Measurements from ENCODE around the gene RPS27. TPM values are rescaled to one million over a fixed set of nuclear protein-coding genes. Genes with fewer than 3 reads are reported as not detected.

Gene RPS27
- total RNA-seq, 5 donors from 2014 or later (not counting 1 experiment from before 2014, with no cell fraction given): 4,147 to 5,898 (median 5,716) TPM

DNA sequence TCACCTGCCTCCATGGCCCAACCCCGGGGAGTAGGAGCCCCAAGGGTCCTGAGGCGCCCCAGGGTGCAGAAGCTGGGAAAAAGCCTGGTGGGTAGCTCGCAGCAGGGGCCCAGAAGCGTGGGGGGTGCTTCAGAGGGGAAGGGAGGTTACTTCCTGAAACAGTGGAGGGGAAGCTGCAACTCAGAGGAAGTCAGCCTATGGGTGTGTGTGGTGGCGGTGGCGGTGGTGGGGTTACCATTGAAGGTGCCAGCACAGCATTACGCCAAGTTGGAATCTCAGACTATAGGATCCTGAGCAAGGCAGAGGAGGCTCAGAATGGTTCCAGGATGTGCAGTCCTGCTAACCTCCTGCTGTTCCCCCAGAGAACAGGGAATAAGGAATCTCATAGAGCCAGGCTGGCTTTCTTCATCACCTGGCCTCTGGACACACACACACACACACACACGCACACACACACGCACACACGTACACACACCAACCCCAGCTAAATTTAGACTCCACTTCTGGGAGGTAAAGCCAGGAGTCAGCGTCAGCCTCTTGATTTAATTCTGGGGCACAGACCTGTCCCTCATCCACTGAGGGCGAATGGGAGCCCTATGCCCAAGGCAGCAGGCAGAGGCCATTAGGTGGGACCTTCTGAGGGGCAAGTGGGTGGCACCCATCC lies 45.3 kb upstream of the RPS27 start:
- Mint-ChIP-seq H3K36me3 (peaks cover 19% of the 10 kb centered on the region), H3K9me3 (no peaks in the 10 kb centered on the region), H3K27me3 (no peaks in the 10 kb centered on the region), H3K27ac (peak overlapping the region; percentile 90 to 96), H3K4me1 (peaks cover 34 to 46% (median 34%) of the 10 kb centered on the region in 3 donors), H3K4me3 (peak overlapping the region; percentile 91 to 94 (median 92))
- Histone ChIP-seq H3K4me3 (ENCODE audit: control insufficient read depth in 1 of 2, extremely low read depth in 1 of 2, low read length in 1 of 2) (peak overlapping the region; percentile 70 to 83), H3K27ac (ENCODE audit: low read length) (peak overlapping the region; percentile 84), H3K27me3 (replicated peaks in 1 of 2; ENCODE audit: control insufficient read depth in 2 of 2, extremely low read depth in 1 of 2, insufficient read depth in 2 of 2, low read length in 1 of 2) (no peaks in the 10 kb centered on the region), H3K36me3 (ENCODE audit: control insufficient read depth in 2 of 2, extremely low read depth in 1 of 2, insufficient read depth in 1 of 2, low read length in 1 of 2) (peaks cover 13 to 67% of the 10 kb centered on the region in 2 donors), H3K9me3 (no peaks in the 10 kb centered on the region), H3K4me1 (ENCODE audit: control insufficient read depth in 1 of 2, extremely low read depth in 1 of 2, insufficient read depth in 2 of 2, low read length in 2 of 2) (peaks cover 9 to 50% of the 10 kb centered on the region in 2 experiments)
- 0% methylated on average over 12 of the region's 12 CpGs for WGBS (ENCODE audit: insufficient coverage)
- POLR2A ChIA-PET: interaction anchor here (0.6 to 2.6 kb wide), 9 partner anchors 13 to 207 kb away, joined by 3 to 8 read pairs (median 3); partner anchors contain the start of genes CRTC2 (in 1 of the 2) and GATAD2B (in 1 of the 2)
- CTCF ChIA-PET: interaction anchor here in 1 of 2 donors (1.1 to 4.3 kb wide), 9 partner anchors 14 to 141 kb away, joined by 4 to 25 read pairs (median 7); partner anchors contain the start of genes CREB3L4, CRTC2, GATAD2B and JTB
- peak; percentile 74 to 81 (median 75) for ATAC-seq (replicated peaks in 1 of 4)
- peak; percentile 54 to 88 (median 80) for DNase-seq

DNA sequence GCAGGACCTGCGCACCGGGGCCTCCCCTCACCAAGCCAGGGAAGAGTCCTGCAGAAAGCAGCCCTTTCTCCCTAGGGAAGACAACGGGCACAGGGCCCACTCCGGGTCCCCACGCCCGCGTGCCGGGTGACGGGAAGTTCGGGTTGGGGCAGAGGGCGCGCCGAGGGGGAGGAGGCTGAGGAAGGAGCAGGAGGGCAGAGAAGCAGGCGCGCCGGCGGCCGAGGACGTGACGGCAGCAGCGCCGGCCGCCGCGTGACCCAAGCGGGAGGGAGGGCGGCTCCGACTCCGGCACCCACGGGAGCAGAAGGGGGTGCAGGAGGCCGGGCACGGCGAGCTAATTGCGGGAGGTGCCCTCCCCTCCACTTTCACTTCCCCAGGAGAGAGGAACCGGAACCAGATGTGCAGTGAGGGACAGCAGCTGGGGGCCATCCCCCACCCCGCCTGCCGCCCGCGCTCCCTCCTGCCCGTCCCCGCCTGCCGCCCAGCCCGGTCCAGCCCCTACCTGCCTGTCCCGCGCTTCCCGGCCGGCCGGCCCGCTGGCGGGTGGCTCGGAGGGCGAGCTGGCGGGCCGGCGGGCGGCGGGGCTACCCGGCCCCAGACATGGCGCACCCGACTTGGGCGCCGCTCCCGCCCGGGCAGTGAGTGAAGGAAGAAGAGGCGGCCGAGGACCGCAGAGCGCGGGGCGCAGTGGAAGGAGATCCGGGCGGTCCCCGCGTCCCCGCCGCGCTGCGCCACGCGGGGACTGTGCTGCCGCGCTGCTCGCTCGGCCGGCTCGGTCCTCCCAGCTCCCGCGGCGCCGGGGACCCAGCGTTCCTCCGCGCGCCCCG lies 44.6 kb upstream of the RPS27 start:
- Mint-ChIP-seq H3K9me3 (no peaks in the 10 kb centered on the region), H3K27me3 (no peaks in the 10 kb centered on the region), H3K4me3 (peak overlapping the region; percentile 91 to 94 (median 92)), H3K27ac (peak overlapping the region; percentile 90 to 96), H3K36me3 (peaks cover 21% of the 10 kb centered on the region), H3K4me1 (peaks cover 30 to 45% (median 34%) of the 10 kb centered on the region in 3 donors)
- Histone ChIP-seq H3K27ac (ENCODE audit: low read length) (peak overlapping the region; percentile 84), H3K27me3 (replicated peaks in 1 of 2; ENCODE audit: control insufficient read depth in 2 of 2, extremely low read depth in 1 of 2, insufficient read depth in 2 of 2, low read length in 1 of 2) (no peaks in the 10 kb centered on the region), H3K9me3 (no peaks in the 10 kb centered on the region), H3K4me3 (ENCODE audit: control insufficient read depth in 1 of 2, extremely low read depth in 1 of 2, low read length in 1 of 2) (peak overlapping the region; percentile 70 to 83), H3K36me3 (ENCODE audit: control insufficient read depth in 2 of 2, extremely low read depth in 1 of 2, insufficient read depth in 1 of 2, low read length in 1 of 2) (peaks cover 16 to 67% of the 10 kb centered on the region in 2 donors), H3K4me1 (ENCODE audit: control insufficient read depth in 1 of 2, extremely low read depth in 1 of 2, insufficient read depth in 2 of 2, low read length in 2 of 2) (peaks cover 9 to 50% of the 10 kb centered on the region in 2 experiments)
- POLR2A ChIA-PET: interaction anchor here (0.5 to 2.6 kb wide), 3 partner anchors 23 to 40 kb away, joined by 5 to 10 read pairs (median 8); partner anchors contain the start of gene GATAD2B (in 1 of the 2)
- peak; percentile 35 to 85 (median 58) for DNase-seq
- peak; percentile 56 to 69 (median 59) for ATAC-seq (replicated peaks in 1 of 4)
- WGBS (ENCODE audit: insufficient coverage): under 1% methylated on average over 73 of the region's 95 CpGs
- CTCF ChIA-PET: interaction anchor here in 1 of 2 donors (0.6 to 4.3 kb wide), 11 partner anchors 11 to 141 kb away, joined by 3 to 25 read pairs (median 6); partner anchors contain the start of genes CREB3L4, CRTC2, GATAD2B and JTB

DNA sequence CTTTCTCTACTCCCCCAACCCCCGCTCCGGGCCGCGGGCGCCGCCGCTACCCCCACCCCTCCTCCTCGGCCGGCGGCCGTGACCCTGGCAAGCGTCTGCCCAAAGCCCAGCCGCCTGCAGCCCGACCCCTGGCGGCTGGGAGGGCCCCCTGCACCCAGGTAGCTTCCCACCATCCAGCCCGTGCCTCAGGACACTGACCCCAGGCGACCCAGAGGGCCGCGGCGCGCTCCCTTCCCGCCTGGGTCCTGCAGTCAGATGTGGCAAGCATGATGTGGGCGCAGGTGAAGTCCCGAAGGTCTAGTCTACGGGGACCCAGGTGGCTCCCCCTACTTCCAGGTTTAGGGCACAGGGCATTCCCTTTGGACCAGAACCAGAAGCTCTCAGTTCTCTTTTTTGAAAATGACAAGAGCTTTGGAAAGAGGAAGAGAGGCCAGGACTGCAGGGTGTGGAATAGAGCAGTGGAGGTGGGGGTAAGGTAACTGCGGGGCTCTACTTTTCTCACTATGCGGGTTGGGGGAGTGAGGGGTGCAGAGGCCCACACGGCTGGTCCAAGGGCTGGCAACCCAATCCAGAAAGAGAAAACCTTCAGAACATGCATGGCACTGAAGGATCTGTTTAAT lies 43.8 kb upstream of the RPS27 start, which contains the start of gene DENND4B:
Gene DENND4B, minus strand, starts transcription at position 97 of the 620 bp plus-strand sequence. CDS start 2,344 bp downstream, outside the sequence.
- H3K36me3 Mint-ChIP-seq: peaks cover 23% of the 10 kb centered on the region
- POLR2A ChIA-PET: interaction anchor here (0.5 to 2.6 kb wide), 4 partner anchors 10 to 41 kb away, joined by 3 to 10 read pairs (median 6); partner anchors contain the start of gene GATAD2B (in 1 of the 2)
- H3K9me3 Mint-ChIP-seq: no peaks in the 10 kb centered on the region
- Histone ChIP-seq H3K9me3 (no peaks in the 10 kb centered on the region), H3K4me3 (ENCODE audit: control insufficient read depth in 1 of 2, extremely low read depth in 1 of 2, low read length in 1 of 2) (peak within 1 kb of the TSS; percentile 70 to 83), H3K4me1 (ENCODE audit: control insufficient read depth in 1 of 2, extremely low read depth in 1 of 2, insufficient read depth in 2 of 2, low read length in 2 of 2) (peaks cover 9 to 44% of the 10 kb centered on the region in 2 experiments), H3K27ac (ENCODE audit: low read length) (peak within 1 kb of the TSS; percentile 84), H3K36me3 (ENCODE audit: control insufficient read depth in 2 of 2, extremely low read depth in 1 of 2, insufficient read depth in 1 of 2, low read length in 1 of 2) (peaks cover 16 to 67% of the 10 kb centered on the region in 2 donors), H3K27me3 (replicated peaks in 1 of 2; ENCODE audit: control insufficient read depth in 2 of 2, extremely low read depth in 1 of 2, insufficient read depth in 2 of 2, low read length in 1 of 2) (no peaks in the 10 kb centered on the region)
- H3K4me3 Mint-ChIP-seq: peak within 1 kb of the TSS; percentile 91 to 94 (median 92)
- CTCF ChIA-PET: interaction anchor here (0.6 to 4.3 kb wide), 13 partner anchors 10 to 168 kb away, joined by 3 to 25 read pairs (median 6); partner anchors contain the start of genes CREB3L4 (in 1 of the 2), GATAD2B (in 1 of the 2), JTB (in 1 of the 2) and RPS27 (in 1 of the 2)
- ATAC-seq (replicated peaks in 1 of 4) (peak; percentile 63 to 68 (median 66)), DNase-seq (peak; percentile 33 to 83 (median 60))
- peak within 1 kb of the TSS; percentile 90 to 96 for H3K27ac Mint-ChIP-seq
- H3K4me1 Mint-ChIP-seq: peaks cover 30 to 40% (median 34%) of the 10 kb centered on the region in 3 donors
- 3% methylated on average over 24 of the region's 28 CpGs for WGBS (ENCODE audit: insufficient coverage)
- no peaks in the 10 kb centered on the region for H3K27me3 Mint-ChIP-seq

GRCh38 chr1:153951183-153951582 lies 39.4 kb upstream of the RPS27 start:
- ATAC-seq (replicated peaks in 1 of 4): no peak
- H3K4me1 Mint-ChIP-seq: peaks cover 25 to 42% (median 32%) of the 10 kb centered on the region in 3 donors
- peak overlapping the region in 1 of 2 donors; percentile 13 for H3K27ac Mint-ChIP-seq

GRCh38 chr1:153951801-153952200 lies 38.8 kb upstream of the RPS27 start:
- Histone ChIP-seq H3K4me1 (ENCODE audit: control insufficient read depth in 1 of 2, extremely low read depth in 1 of 2, insufficient read depth in 2 of 2, low read length in 2 of 2) (peaks cover 13 to 45% of the 10 kb centered on the region in 2 experiments), H3K27me3 (replicated peaks in 1 of 2; ENCODE audit: control insufficient read depth in 2 of 2, extremely low read depth in 1 of 2, insufficient read depth in 2 of 2, low read length in 1 of 2) (no peaks in the 10 kb centered on the region), H3K36me3 (ENCODE audit: control insufficient read depth in 2 of 2, extremely low read depth in 1 of 2, insufficient read depth in 1 of 2, low read length in 1 of 2) (peaks cover 19 to 76% of the 10 kb centered on the region in 2 donors), H3K27ac (ENCODE audit: low read length) (no peak overlapping the region), H3K4me3 (ENCODE audit: control insufficient read depth in 1 of 2, extremely low read depth in 1 of 2, low read length in 1 of 2) (no peak overlapping the region), H3K9me3 (no peaks in the 10 kb centered on the region)
- no peaks in the 10 kb centered on the region for H3K27me3 Mint-ChIP-seq
- DNase-seq: no peak
- no CpG with 5 or more reads among the region's 2 CpGs for WGBS (ENCODE audit: insufficient coverage)
- no peak for ATAC-seq (replicated peaks in 1 of 4)
- ChIA-PET CTCF (no interaction called here), POLR2A (no interaction called here)
- peak overlapping the region in 1 of 2 donors; percentile 48 for H3K27ac Mint-ChIP-seq
- H3K9me3 Mint-ChIP-seq: no peaks in the 10 kb centered on the region
- peaks cover 36% of the 10 kb centered on the region for H3K36me3 Mint-ChIP-seq
- H3K4me3 Mint-ChIP-seq: no peak overlapping the region
- peaks cover 31 to 46% (median 36%) of the 10 kb centered on the region in 3 donors for H3K4me1 Mint-ChIP-seq

More at GRCh38 chr1:153951183-153951582, 39.4 kb upstream of the RPS27 start:
- Histone ChIP-seq H3K27me3 (replicated peaks in 1 of 2; ENCODE audit: control insufficient read depth in 2 of 2, extremely low read depth in 1 of 2, insufficient read depth in 2 of 2, low read length in 1 of 2) (no peaks in the 10 kb centered on the region), H3K36me3 (ENCODE audit: control insufficient read depth in 2 of 2, extremely low read depth in 1 of 2, insufficient read depth in 1 of 2, low read length in 1 of 2) (peaks cover 19 to 76% of the 10 kb centered on the region in 2 donors), H3K27ac (ENCODE audit: low read length) (no peak overlapping the region), H3K4me3 (ENCODE audit: control insufficient read depth in 1 of 2, extremely low read depth in 1 of 2, low read length in 1 of 2) (no peak overlapping the region), H3K9me3 (no peaks in the 10 kb centered on the region), H3K4me1 (ENCODE audit: control insufficient read depth in 1 of 2, extremely low read depth in 1 of 2, insufficient read depth in 2 of 2, low read length in 2 of 2) (peaks cover 7 to 41% of the 10 kb centered on the region in 2 experiments)
- CTCF ChIA-PET: no interaction called here
- Mint-ChIP-seq H3K9me3 (no peaks in the 10 kb centered on the region), H3K4me3 (no peak overlapping the region), H3K27me3 (no peaks in the 10 kb centered on the region), H3K36me3 (peaks cover 36% of the 10 kb centered on the region)
- DNase-seq: no peak
- 97% methylated on average over 11 of the region's 11 CpGs for WGBS (ENCODE audit: insufficient coverage)
- POLR2A ChIA-PET: no interaction called here
